Measurements from ENCODE around the gene STAT5A.

The STAT5A gene

GRCh38 chr17:42276359-42276608, 12.0 kb upstream of the STAT5A start, which contains the start of gene STAT5B:
Gene STAT5B (minus strand): TSS chr17:42276391. CDS start chr17:42232127, 44,264 bp downstream.
- peak; percentile 58 for TF ChIP-seq TAF1 (IDR thresholded peaks at IDR 0.05; ENCODE audit: borderline replicate concordance, insufficient read depth, low read length)
- no peak for TF ChIP-seq SIN3A (IDR thresholded peaks at IDR 0.05; ENCODE audit: borderline replicate concordance, insufficient read depth, low read length)
- TF ChIP-seq POLR2AphosphoS5 (IDR thresholded peaks at IDR 0.05; ENCODE audit: low read depth, low read length) = peak; percentile 44; the same call in 1 of the 2 replicates
- TF ChIP-seq FOXP2 (optimal IDR thresholded peaks at IDR 0.05; ENCODE audit: borderline replicate concordance, extremely low read depth, extremely low read length, insufficient read depth) = peak; percentile 44

GRCh38 chr17:42276609-42277341, 11.5 kb upstream of the STAT5A start:
- TF ChIP-seq FOXP2 (optimal IDR thresholded peaks at IDR 0.05; ENCODE audit: borderline replicate concordance, extremely low read depth, extremely low read length, insufficient read depth) = no peak
- peak; percentile 45; the same call in 1 of the 2 replicates for TF ChIP-seq SIN3A (IDR thresholded peaks at IDR 0.05; ENCODE audit: borderline replicate concordance, insufficient read depth, low read length)
- TF ChIP-seq REST (IDR thresholded peaks at IDR 0.05; ENCODE audit: insufficient read depth in 1 of 2, low read depth in 2 of 2, low read length in 2 of 2) = peak; percentile 72 to 77
- TF ChIP-seq POLR2AphosphoS5 (IDR thresholded peaks at IDR 0.05; ENCODE audit: low read depth, low read length) = no peak

GRCh38 chr17:42277342-42277712, 11.0 kb upstream of the STAT5A start:
- no peak for TF ChIP-seq FOXP2 (optimal IDR thresholded peaks at IDR 0.05; ENCODE audit: borderline replicate concordance, extremely low read depth, extremely low read length, insufficient read depth)
- TF ChIP-seq TAF1 (IDR thresholded peaks at IDR 0.05; ENCODE audit: borderline replicate concordance, insufficient read depth, low read length) = no peak
- TF ChIP-seq SIN3A (IDR thresholded peaks at IDR 0.05; ENCODE audit: borderline replicate concordance, insufficient read depth, low read length) = no peak
- TF ChIP-seq REST (IDR thresholded peaks at IDR 0.05; ENCODE audit: insufficient read depth in 1 of 2, low read depth in 2 of 2, low read length in 2 of 2) = no peak
- TF ChIP-seq POLR2AphosphoS5 (IDR thresholded peaks at IDR 0.05; ENCODE audit: low read depth, low read length) = no peak

GRCh38 chr17:42279776-42280630, 8.3 kb upstream of the STAT5A start:
- TF ChIP-seq SIN3A (IDR thresholded peaks at IDR 0.05; ENCODE audit: borderline replicate concordance, insufficient read depth, low read length) = no peak
- no peak for TF ChIP-seq FOXP2 (optimal IDR thresholded peaks at IDR 0.05; ENCODE audit: borderline replicate concordance, extremely low read depth, extremely low read length, insufficient read depth)
- TF ChIP-seq POLR2AphosphoS5 (IDR thresholded peaks at IDR 0.05; ENCODE audit: low read depth, low read length) = no peak
- TF ChIP-seq REST (IDR thresholded peaks at IDR 0.05; ENCODE audit: insufficient read depth in 1 of 2, low read depth in 2 of 2, low read length in 2 of 2) = no peak
- no peak for TF ChIP-seq TAF1 (IDR thresholded peaks at IDR 0.05; ENCODE audit: borderline replicate concordance, insufficient read depth, low read length)

GRCh38 chr17:42281571-42282096, 6.7 kb upstream of the STAT5A start:
- TF ChIP-seq REST (IDR thresholded peaks at IDR 0.05; ENCODE audit: insufficient read depth in 1 of 2, low read depth in 2 of 2, low read length in 2 of 2) = no peak
- TF ChIP-seq POLR2AphosphoS5 (IDR thresholded peaks at IDR 0.05; ENCODE audit: low read depth, low read length) = no peak
- no peak for TF ChIP-seq FOXP2 (optimal IDR thresholded peaks at IDR 0.05; ENCODE audit: borderline replicate concordance, extremely low read depth, extremely low read length, insufficient read depth)
- TF ChIP-seq SIN3A (IDR thresholded peaks at IDR 0.05; ENCODE audit: borderline replicate concordance, insufficient read depth, low read length) = no peak
- TF ChIP-seq TAF1 (IDR thresholded peaks at IDR 0.05; ENCODE audit: borderline replicate concordance, insufficient read depth, low read length) = no peak

Measured in PFSK-1 (cell line).